Heart left ventricle (tissue), 13 donors: ENCODE results near the gene CTNNB1.

Source experiments
- CTCF ChIP-seq, 12 donors: fragments of 200-600 bp; sonication (generic) in 4 of 12; IDR thresholded peaks; one replicate each; pipeline versions ENCODE4 v1.5.0 to v1.8.0; 2018 to 2022; ENCODE audit warnings: antibody characterized with exemption in 12 of 12, mild to moderate bottlenecking in 5 of 12
- POLR2A ChIP-seq, 2 donors: fragments of 450-650 bp; IDR thresholded peaks; one replicate each; pipeline ENCODE4 v1.6.1; 2017; ENCODE audit warnings: antibody characterized with exemption in 2 of 2, mild to moderate bottlenecking in 2 of 2, moderate library complexity in 2 of 2
- donor health status: ischemic (EF 13 %, LVEDD 7.1; RV severe dilation, severe dysfunction).
- donor health status: DM: no; HTN: yes; CAD: no.
- donor health status: DM: no; HTN: no; CAD: no.
- donor health status: ischemic (EF 25% LVEDD 6.9; RV normal size, moderate dysfunction).
- donor health status: ischemic (EF 25% LVEDD 5.7; RV mildly dilated, moderate dysfunction).
- donor health status: ischemic (EF 35%, LVEDD 5.7; RV mildly dilated, moderate dysfunction).
- donor health status: nonischemic (EF 11% LVEDD 7.7; RV severe dilation, severe dysfunction).
- donor health status: DM: yes; HTN: yes; CAD: no.
- donor health status: PGD.
- donor health status: ischemic (EF 29% LVEDD 5.4; RV normal size, mild dysfunction).
- donor health status: nonischemic (EF 23%, LVEDD 6.1; RV moderate dilation, normal function).

- no peak for TF ChIP-seq CTCF (IDR thresholded peaks at IDR 0.05)
- TF ChIP-seq POLR2A (IDR thresholded peaks at IDR 0.05) = no peak
Observed at GRCh38 chr3:41222012-41222411, 22.7 kb downstream of the CTNNB1 start.
